Retina (tissue), 1 donor: Measurements from ENCODE around the gene SYNJ1.
"Not testable (repeated sequence)": the region's sequence is repeated elsewhere in the genome, so short reads cannot be mapped to it uniquely, and the experiment has no call there.

Experiments
- DNase-seq: peaks from one replicate; pipeline ENCODE4 v3.0.0-alpha.2; 2016

The SYNJ1 gene

GRCh38 chr21:32736083-32736482, 8.3 kb upstream of the SYNJ1 start:
- not testable (repeated sequence) for DNase-seq

GRCh38 chr21:32735524-32735923, 7.7 kb upstream of the SYNJ1 start:
- no peak for DNase-seq

GRCh38 chr21:32733990-32734613, 6.3 kb upstream of the SYNJ1 start:
- no peak for DNase-seq

- DNase-seq = no peak
Observed at GRCh38 chr21:32733356-32733755, 5.5 kb upstream of the SYNJ1 start.

- DNase-seq = no peak
Observed at GRCh38 chr21:32732544-32732943, 4.7 kb upstream of the SYNJ1 start.

GRCh38 chr21:32728848-32729247, 1.0 kb upstream of the SYNJ1 start:
- DNase-seq = no peak

- DNase-seq = no peak
Observed at GRCh38 chr21:32728456-32728839, 635 bp upstream of the SYNJ1 start.

GRCh38 chr21:32726839-32727686, 750 bp downstream of the SYNJ1 start:
- no peak for DNase-seq

GRCh38 chr21:32719085-32719484, 8.7 kb downstream of the SYNJ1 start:
- DNase-seq = no peak

- DNase-seq = no peak
Observed at GRCh38 chr21:32717851-32718316, 9.9 kb downstream of the SYNJ1 start.

GRCh38 chr21:32716486-32716885, 11.3 kb downstream of the SYNJ1 start:
- DNase-seq = no peak

GRCh38 chr21:32713726-32714125, 14.1 kb downstream of the SYNJ1 start:
- no peak for DNase-seq

GRCh38 chr21:32712641-32713040, 15.2 kb downstream of the SYNJ1 start:
- no peak for DNase-seq

- no peak for DNase-seq
Observed at GRCh38 chr21:32712043-32712442, 15.8 kb downstream of the SYNJ1 start.

GRCh38 chr21:32710987-32711386, 16.8 kb downstream of the SYNJ1 start:
- no peak for DNase-seq

GRCh38 chr21:32710069-32710784, 17.6 kb downstream of the SYNJ1 start:
- DNase-seq = no peak

- DNase-seq = no peak
Observed at GRCh38 chr21:32708069-32708468, 19.7 kb downstream of the SYNJ1 start.

GRCh38 chr21:32705901-32706300, 21.9 kb downstream of the SYNJ1 start:
- no peak for DNase-seq

- no peak for DNase-seq
Observed at GRCh38 chr21:32705139-32705538, 22.7 kb downstream of the SYNJ1 start.

- DNase-seq = no peak
Observed at GRCh38 chr21:32702702-32703101, 25.1 kb downstream of the SYNJ1 start.

GRCh38 chr21:32698971-32699693, 28.7 kb downstream of the SYNJ1 start:
- no peak for DNase-seq

- DNase-seq = no peak
Observed at GRCh38 chr21:32698286-32698685, 29.5 kb downstream of the SYNJ1 start.

GRCh38 chr21:32695482-32695881, 32.3 kb downstream of the SYNJ1 start:
- DNase-seq = not testable (repeated sequence)
